ENCODE results near the gene PLA2G1B.

PLA2G1B gene

GRCh38 chr12:120363274-120363855 lies 35.8 kb upstream of the PLA2G1B start:
- Histone ChIP-seq H3K36me3 (peaks cover 88% of the 10 kb centered on the region), H3K9me3 (ENCODE audit: severe bottlenecking) (no peaks in the 10 kb centered on the region), H3K27me3 (ENCODE audit: insufficient read depth, low read depth, severe bottlenecking) (no peaks in the 10 kb centered on the region), H3K4me3 (ENCODE audit: low read depth, low read length) (peak overlapping the region; percentile 40), H3K27ac (peak overlapping the region; percentile 100)
- peak; percentile 94 for DNase-seq
- peak; percentile 40 for TF ChIP-seq CTCF (IDR thresholded peaks at IDR 0.05; ENCODE audit: low read depth, low read length)

DNA sequence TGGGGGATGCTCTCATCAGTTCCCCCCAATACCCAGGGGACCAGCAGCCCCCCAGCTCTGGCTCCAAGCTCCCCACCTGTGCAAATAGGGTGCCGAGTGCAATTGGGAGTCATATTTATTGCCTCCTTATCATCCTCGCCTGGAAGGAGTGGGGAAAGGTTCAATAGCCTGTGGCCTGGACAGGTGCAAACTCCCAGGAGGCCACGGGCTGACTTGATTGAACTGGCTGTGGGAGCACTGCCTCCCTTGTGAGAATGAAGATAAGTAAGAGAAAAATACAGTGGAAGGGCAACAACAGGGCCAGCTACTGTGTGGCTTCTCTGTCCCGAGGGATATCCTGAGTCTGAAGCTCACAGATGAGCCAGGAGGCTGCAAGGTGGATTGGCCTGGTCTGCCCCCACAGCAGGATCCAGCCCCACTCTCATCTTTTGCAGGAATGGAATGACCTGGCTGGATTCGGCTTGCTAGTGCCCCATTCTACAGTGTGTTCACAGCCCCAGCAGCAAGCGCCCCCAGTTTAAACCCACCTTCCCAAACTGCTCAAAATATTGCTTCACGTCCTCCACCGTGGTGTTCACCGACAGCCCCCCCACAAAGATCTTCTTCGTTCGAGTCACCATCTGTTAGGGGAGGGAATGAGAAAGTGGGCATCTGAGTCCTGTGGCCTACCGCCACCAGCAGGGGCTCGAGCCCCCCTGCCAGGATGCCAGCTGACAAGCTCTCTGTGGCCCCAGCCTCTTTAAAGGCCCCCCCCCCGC lies 35.1 kb upstream of the PLA2G1B start:
- TF ChIP-seq CTCF (IDR thresholded peaks at IDR 0.05; ENCODE audit: low read depth, low read length), result no peak
- peak overlapping the region; percentile 40 for H3K4me3 ChIP-seq (ENCODE audit: low read depth, low read length)
- peak overlapping the region; percentile 100 for H3K27ac ChIP-seq
- H3K27me3 ChIP-seq (ENCODE audit: insufficient read depth, low read depth, severe bottlenecking), result no peaks in the 10 kb centered on the region
- DNase-seq, result peak; percentile 65
- H3K36me3 ChIP-seq, result peaks cover 92% of the 10 kb centered on the region
- H3K9me3 ChIP-seq (ENCODE audit: severe bottlenecking), result no peaks in the 10 kb centered on the region

GRCh38 chr12:120361506-120362208 lies 34.1 kb upstream of the PLA2G1B start:
- TF ChIP-seq CTCF (IDR thresholded peaks at IDR 0.05; ENCODE audit: low read depth, low read length), result no peak
- Histone ChIP-seq H3K36me3 (peaks cover 95% of the 10 kb centered on the region), H3K27ac (peak overlapping the region; percentile 100), H3K27me3 (ENCODE audit: insufficient read depth, low read depth, severe bottlenecking) (no peaks in the 10 kb centered on the region), H3K4me3 (ENCODE audit: low read depth, low read length) (peak overlapping the region; percentile 40), H3K9me3 (ENCODE audit: severe bottlenecking) (no peaks in the 10 kb centered on the region)
- peak; percentile 95 for DNase-seq

GRCh38 chr12:120359128-120359527 lies 31.5 kb upstream of the PLA2G1B start:
- H3K36me3 ChIP-seq, result peaks cover 90% of the 10 kb centered on the region
- TF ChIP-seq CTCF (IDR thresholded peaks at IDR 0.05; ENCODE audit: low read depth, low read length), result no peak
- H3K9me3 ChIP-seq (ENCODE audit: severe bottlenecking), result no peaks in the 10 kb centered on the region
- H3K27ac ChIP-seq, result peak overlapping the region; percentile 100
- no peaks in the 10 kb centered on the region for H3K27me3 ChIP-seq (ENCODE audit: insufficient read depth, low read depth, severe bottlenecking)
- H3K4me3 ChIP-seq (ENCODE audit: low read depth, low read length), result no peak overlapping the region
- DNase-seq, result no peak

DNA sequence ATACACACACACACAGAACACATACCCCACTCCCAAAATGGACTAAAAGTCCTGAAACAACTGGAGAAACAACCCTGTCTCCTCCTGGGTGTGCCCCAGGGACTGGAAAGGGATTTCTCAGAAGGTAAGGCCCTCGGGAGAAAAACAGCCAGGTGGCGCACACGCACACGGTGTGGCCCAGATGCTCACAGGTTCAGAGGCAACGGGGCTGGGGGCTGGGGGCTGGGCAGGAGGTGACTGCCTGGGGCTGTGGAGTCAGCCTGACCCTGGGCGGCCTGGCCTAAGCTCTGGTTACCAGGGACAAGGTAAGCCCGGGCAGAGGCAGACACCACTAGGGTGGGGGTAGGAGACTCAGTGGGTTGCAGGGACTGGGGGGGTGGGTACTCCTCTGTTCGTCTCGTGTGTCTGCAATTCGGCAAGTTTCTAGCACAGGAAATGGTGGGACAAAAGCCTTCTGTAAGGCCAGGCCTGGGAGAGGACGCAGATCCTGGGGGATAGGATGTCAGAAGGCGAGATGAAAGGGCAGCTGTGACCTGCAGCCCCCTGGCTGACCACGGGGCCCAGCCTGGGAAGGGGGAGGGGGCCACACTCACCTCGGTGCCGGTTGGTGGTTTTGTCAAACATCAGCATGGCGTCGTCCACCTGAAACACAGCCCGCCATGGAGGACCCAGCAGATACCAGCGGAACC lies 31.0 kb upstream of the PLA2G1B start:
- no peaks in the 10 kb centered on the region for H3K9me3 ChIP-seq (ENCODE audit: severe bottlenecking)
- H3K36me3 ChIP-seq, result peaks cover 90% of the 10 kb centered on the region
- peak overlapping the region; percentile 100 for H3K27ac ChIP-seq
- H3K27me3 ChIP-seq (ENCODE audit: insufficient read depth, low read depth, severe bottlenecking), result no peaks in the 10 kb centered on the region
- no peak overlapping the region for H3K4me3 ChIP-seq (ENCODE audit: low read depth, low read length)
- TF ChIP-seq CTCF (IDR thresholded peaks at IDR 0.05; ENCODE audit: low read depth, low read length), result peak; percentile 65
- DNase-seq, result peak; percentile 93

Data from WERI-Rb-1 (cell line).